Pancreas (tissue), 10 donors: ENCODE results near the gene TAS1R2. TPM values are rescaled to one million over a fixed set of nuclear protein-coding genes. Genes with fewer than 3 reads are reported as not detected.

ENCODE experiments used
- ATAC-seq, 4 donors: fragments of 200-7000 bp; cut with Tn5 transposase; one replicate each; pipeline versions ENCODE4 v1.8.0 to v1.9.1; 2020; ENCODE audit warnings: mild to moderate bottlenecking in 4 of 4, moderate library complexity in 4 of 4
- DNase-seq, 6 donors: peaks; one replicate each; pipeline ENCODE4 v3.0.0-alpha.2; 2020
- FAIRE-seq: peaks from 2 replicates; lab custom pipeline; 2012; peaks lifted over from hg19 to GRCh38; lab: Jason Lieb, UNC
- H3K27ac ChIP-seq, 4 donors: fragments of 200-600 bp; sonication (generic); 1 replicate in 3 of 4; 2 replicates in 1 of 4; pipeline versions ENCODE4 v1.5.0 to v1.8.0; 2020
- H3K27me3 ChIP-seq, 4 donors: fragments of 200-600 bp; one replicate each; pipeline ENCODE4 v1.8.0; 2021
- H3K36me3 ChIP-seq, 3 donors: fragments of 200-600 bp; sonication (generic) in 1 of 3; one replicate each; pipeline versions ENCODE4 v1.5.0 to v1.8.0; 2020 to 2021
- H3K4me1 ChIP-seq, 3 donors: fragments of 200-600 bp; one replicate each; pipeline ENCODE4 v1.8.0; 2021
- H3K4me3 ChIP-seq, 4 donors: fragments of 200-600 bp; sonication (generic) in 2 of 4; one replicate each; pipeline versions ENCODE4 v1.5.0 to v1.8.0; 2020 to 2021
- H3K9me3 ChIP-seq, 4 donors: fragments of 200-600 bp; one replicate each; pipeline ENCODE4 v1.8.0; 2021
- CTCF ChIP-seq, 4 donors: fragments of 200-600 bp; sonication (generic) in 3 of 4; IDR thresholded peaks; one replicate each; pipeline versions ENCODE4 v1.5.0 to v1.8.0; 2021; ENCODE audit warnings: antibody characterized with exemption in 4 of 4
- WGBS, 2 donors: extraction: QIAGEN DNeasy Blood & Tissue Kit; methylation state at CpG; one replicate each; pipeline ENCODE4 v1.1.7; 2013; 5-methylcytosine and 5-hydroxymethylcytosine counted together
- intact Hi-C, 3 donors: fragments of 100-400 bp; cut with DNase I; formaldehyde crosslinking; loops; one replicate each; pipeline versions ENCODE4 v1.11.1 to v1.14.2; 2022
- polyA plus RNA-seq, 2 donors: library from polyadenylated mRNA; stranded (reverse); fragments of 200-250 nt; gene quantifications; one replicate each; pipeline ENCODE4 v1.2.3, GENCODE V29; 2013
- total RNA-seq, 6 donors: library from RNA; stranded (reverse); fragmentation: NEBNext Ultra II Directional in 4 of 6; extraction: Animal tissue kit (Norgen Biotek cat#: 25700) in 4 of 6; gene quantifications; one replicate each; pipeline versions ENCODE4 v1.2.1 to v1.2.4, GENCODE V29; 2021 to 2023
- donor health status: healthy with polysubstance abuse.
- donor health status: DM: no; HTN: no; CAD: no; lungs with moderate emphysema.
- donor health status: DM: no; HTN: no; CAD: no.
- donor health status: control.
- donor health status: control.
- donor health status: Bipolar disorder and iron deficiency.
- donor health status: DM: yes; HTN: yes; CAD: no.
- donor health status: DM: no; HTN: no; CAD: no.
- donor health status: DM: no; HTN: no; CAD: no.
- donor health status: DM: yes; HTN: yes; CAD: no.

TAS1R2 gene
- total RNA-seq (not detected), polyA plus RNA-seq (not detected)

DNA sequence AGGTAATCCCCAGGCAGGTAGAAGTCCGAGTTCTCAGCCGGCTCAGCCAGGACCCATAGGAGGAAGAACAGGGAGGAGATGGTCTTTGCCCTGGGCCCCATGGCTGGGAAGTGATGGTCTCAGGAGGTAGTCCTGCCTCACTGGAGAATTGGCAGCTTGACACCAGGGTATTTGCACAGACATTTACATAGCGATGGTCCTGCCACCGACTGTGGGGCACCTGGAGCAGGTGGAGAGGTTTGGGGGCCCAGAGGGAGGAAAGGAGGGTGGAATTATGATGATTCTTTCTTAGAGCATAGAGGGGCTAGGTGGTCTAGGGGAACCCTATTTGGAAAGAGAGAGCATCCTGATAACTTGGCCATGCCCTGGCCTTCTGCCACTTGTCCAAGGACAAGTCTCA, at the start of gene TAS1R2:
Gene TAS1R2, minus strand, starts transcription at position 101 of the 400 bp plus-strand sequence. Its CDS starts 0 bp downstream, at position 101.
- no peak within 1 kb of the TSS for H3K27ac ChIP-seq
- no peaks in the 10 kb centered on the region for H3K27me3 ChIP-seq
- no peak for FAIRE-seq
- DNase-seq = no peak
- H3K4me1 ChIP-seq = no peaks in the 10 kb centered on the region
- no peak for ATAC-seq
- H3K9me3 ChIP-seq = no peaks in the 10 kb centered on the region
- H3K4me3 ChIP-seq = no peak within 1 kb of the TSS
- TF ChIP-seq CTCF (IDR thresholded peaks at IDR 0.05) = no peak
- H3K36me3 ChIP-seq = no peaks in the 10 kb centered on the region
- intact Hi-C loops = no loop called here
- 45 to 62% methylated on average over 4 of the region's 4 CpGs for WGBS, 2 donors

DNA sequence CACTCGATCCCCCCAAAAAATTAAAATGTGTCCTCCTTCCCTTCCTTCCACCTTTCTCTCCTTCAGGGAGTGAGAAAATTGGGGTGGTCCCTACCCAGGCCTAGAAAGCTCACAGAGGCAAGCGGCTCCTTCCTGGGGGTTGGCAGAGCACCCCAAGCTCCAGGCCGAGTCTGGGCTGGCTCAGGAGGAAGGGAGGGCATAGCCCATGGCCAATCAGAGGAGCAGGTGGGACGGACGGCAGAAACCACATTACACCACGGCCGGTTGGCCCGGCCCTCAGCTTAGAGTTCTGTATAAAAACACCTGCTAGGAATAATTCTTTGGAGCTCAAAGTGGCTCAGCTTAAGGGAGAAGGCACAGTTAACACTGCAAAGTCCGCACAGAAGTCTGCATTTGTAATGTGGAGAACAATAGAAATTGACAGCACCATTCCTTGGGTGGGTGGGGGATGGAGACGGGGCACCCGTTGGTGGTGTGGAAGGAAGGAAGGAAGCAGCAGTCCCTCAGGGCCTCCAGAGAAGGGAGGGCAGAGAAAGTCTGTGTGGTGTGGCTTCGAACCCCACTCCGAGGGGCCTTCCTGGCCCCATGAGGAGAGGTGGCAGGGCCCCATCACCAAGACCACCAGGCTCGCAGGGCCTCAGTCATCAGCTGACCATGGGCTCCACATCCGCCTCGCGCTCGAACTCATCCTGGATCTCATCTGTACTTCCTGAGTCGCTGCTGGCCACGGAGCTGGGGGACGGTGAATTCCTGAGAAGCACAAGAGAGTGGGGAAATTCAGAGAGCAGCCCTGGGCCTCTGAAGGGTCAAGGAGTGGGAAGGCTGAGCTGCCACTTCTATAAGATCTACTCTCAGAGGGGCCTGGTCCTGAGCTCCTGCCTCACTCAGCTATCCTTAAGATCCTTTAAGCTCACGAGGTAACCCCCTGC, 48.7 kb upstream of the TAS1R2 start:
- H3K4me3 ChIP-seq = no peak overlapping the region
- H3K4me1 ChIP-seq = peaks cover 4 to 13% (median 7%) of the 10 kb centered on the region in 3 donors

DNA sequence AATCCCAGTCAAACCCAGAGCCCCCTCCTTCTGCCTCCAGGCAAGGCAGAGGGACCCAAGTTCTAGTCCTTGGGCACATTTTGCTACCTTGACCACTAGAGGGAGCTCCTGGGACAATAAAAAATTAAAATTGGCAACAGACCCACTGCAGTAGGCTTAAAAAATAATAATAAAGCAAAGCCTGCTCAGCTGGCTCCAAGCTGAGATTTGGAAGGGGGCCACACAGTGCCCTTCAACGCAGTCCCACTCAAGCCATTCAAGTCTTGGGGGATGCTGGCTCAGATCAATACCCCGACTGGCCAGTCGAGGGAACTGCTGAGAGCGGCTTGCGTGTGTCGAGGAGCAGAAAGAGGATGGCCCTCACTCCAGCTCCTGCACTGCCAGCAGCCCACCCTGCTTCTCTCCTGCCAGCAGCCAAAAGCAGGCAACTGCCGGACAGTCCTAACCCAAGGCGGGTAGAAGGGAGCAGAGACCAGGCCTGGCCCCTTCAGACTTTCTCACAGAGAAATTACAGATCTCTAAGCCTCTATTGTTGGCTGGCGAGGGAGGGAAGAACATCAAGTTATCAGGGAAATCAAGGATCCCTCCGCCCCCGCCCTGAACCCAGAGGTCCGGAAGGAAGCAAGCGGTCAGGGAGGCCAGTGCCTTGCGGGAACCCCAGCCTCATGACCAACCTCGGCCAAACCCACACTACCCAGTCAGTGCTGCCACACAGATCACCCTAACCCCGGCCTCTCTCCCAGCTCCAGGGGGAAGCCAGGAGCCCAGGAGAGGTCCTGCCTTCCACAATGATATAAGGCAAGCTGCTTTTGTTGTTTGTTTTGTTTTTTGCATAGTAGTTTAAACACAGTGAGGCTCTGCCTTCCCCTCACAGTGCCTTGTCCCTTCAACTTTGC, 47.8 kb upstream of the TAS1R2 start:
- Histone ChIP-seq H3K27me3 (no peaks in the 10 kb centered on the region), H3K9me3 (no peaks in the 10 kb centered on the region), H3K27ac (peak overlapping the region in 3 of 4 donors; percentile 45 to 57 (median 46)), H3K4me3 (no peak overlapping the region), H3K4me1 (peaks cover 5 to 13% (median 7%) of the 10 kb centered on the region in 3 donors), H3K36me3 (peaks cover 0 to 43% (median 37%) of the 10 kb centered on the region in 3 donors)
- no peak for FAIRE-seq
- 46 to 51% methylated on average over 16 of the region's 16 CpGs for WGBS, 2 donors
- TF ChIP-seq CTCF (IDR thresholded peaks at IDR 0.05) = peak; percentile 67 to 80 (median 78)
- peak in 3 of 6 donors; percentile 44 to 70 (median 53) for DNase-seq
- intact Hi-C loops = loop anchor here in 2 of 3 donors (5.0 to 10.0 kb wide), 2 partner anchors 48 to 190 kb away; partner anchors contain the start of gene IFFO2 (in 1 of the 2)
- peak in 3 of 4 donors; percentile 15 to 26 (median 20) for ATAC-seq

More for the DNA sequence above, 48.7 kb upstream of the TAS1R2 start:
- DNase-seq (no peak), FAIRE-seq (no peak), ATAC-seq (peak in 2 of 4 donors; percentile 18 to 27)
- WGBS, 2 donors = 71 to 73% methylated on average over 22 of the region's 22 CpGs
- no peak for TF ChIP-seq CTCF (IDR thresholded peaks at IDR 0.05)
- Histone ChIP-seq H3K9me3 (no peaks in the 10 kb centered on the region), H3K27ac (peak overlapping the region in 3 of 4 donors; percentile 45 to 57 (median 46)), H3K27me3 (no peaks in the 10 kb centered on the region), H3K36me3 (peaks cover 0 to 43% (median 37%) of the 10 kb centered on the region in 3 donors)
- intact Hi-C loops = loop anchor here in 2 of 3 donors (5.0 to 10.0 kb wide), 2 partner anchors 47 to 189 kb away; partner anchors contain the start of gene IFFO2 (in 1 of the 2)

DNA sequence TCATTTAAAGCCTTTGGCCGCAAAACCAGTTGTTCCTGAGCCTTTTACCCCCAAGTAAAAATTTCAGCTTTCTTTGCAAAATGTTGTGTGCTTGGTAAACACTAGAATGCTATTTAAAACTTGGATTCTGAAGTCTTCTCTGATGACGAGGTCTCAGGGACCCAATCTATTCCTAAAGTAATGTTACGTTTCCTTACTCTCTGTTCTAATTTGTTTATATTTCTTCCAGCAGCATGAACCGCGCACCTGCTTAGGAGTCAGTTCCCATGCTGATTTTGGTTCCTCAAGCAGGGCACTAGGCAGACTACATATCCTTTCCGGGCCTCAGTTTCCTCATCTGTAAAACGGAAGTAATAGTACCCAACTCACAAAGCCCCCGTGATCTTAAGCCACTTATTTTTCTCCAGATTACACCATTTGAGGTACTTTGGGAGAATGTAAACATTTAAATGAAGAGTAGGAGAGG, 43.9 kb upstream of the TAS1R2 start:
- ATAC-seq (no peak), FAIRE-seq (no peak), DNase-seq (no peak)
- Histone ChIP-seq H3K4me1 (peaks cover 5 to 13% (median 7%) of the 10 kb centered on the region in 3 donors), H3K27ac (peak overlapping the region; percentile 56 to 86 (median 79)), H3K9me3 (no peaks in the 10 kb centered on the region), H3K27me3 (no peaks in the 10 kb centered on the region), H3K36me3 (peaks cover 0 to 9% (median 5%) of the 10 kb centered on the region in 3 donors), H3K4me3 (peak overlapping the region in 3 of 4 donors; percentile 45 to 93 (median 76))
- TF ChIP-seq CTCF (IDR thresholded peaks at IDR 0.05) = no peak
- intact Hi-C loops = loop anchor here in 1 of 3 donors (10.0 kb wide), 1 partner anchor 51 kb away; the partner anchor contains the start of gene IFFO2
- 15 to 24% methylated on average over 8 of the region's 8 CpGs for WGBS, 2 donors
